Gastrocnemius medialis (tissue), 4 donors: ENCODE data around the gene HIGD1C. TPM values are rescaled to one million over a fixed set of nuclear protein-coding genes. Genes with fewer than 3 reads are reported as not detected.

Experiments
- ATAC-seq, 2 donors: fragments of 150-250 bp; one replicate each; pipeline ENCODE4 v1.9.1; 2016
- DNase-seq, 2 donors: peaks; one replicate each; pipeline ENCODE4 v3.0.0-alpha.2; 2019
- H3K27ac ChIP-seq, 4 donors: fragments of 200-600 bp; sonication (generic); 1 replicate in 1 of 4; 2 replicates in 3 of 4; pipeline ENCODE4 v1.5.1; 2016 to 2018; ENCODE audit warnings: mild to moderate bottlenecking in 2 of 4, moderate library complexity in 1 of 4
- H3K27me3 ChIP-seq, 3 donors: fragments of 200-600 bp; sonication (generic) in 2 of 3; 1 replicate in 1 of 3; 2 replicates in 2 of 3; pipeline versions ENCODE4 v1.5.1 to v1.6.0; 2016 to 2019; ENCODE audit warnings: mild to moderate bottlenecking in 1 of 3, moderate library complexity in 1 of 3
- H3K36me3 ChIP-seq, 2 donors: fragments of 200-600 bp; sonication (generic) in 1 of 2; one replicate each; pipeline ENCODE4 v1.5.1; 2017 to 2018
- H3K4me1 ChIP-seq, 2 donors: fragments of 200-600 bp; sonication (generic) in 1 of 2; one replicate each; pipeline ENCODE4 v1.5.1; 2016 to 2017; ENCODE audit warnings: mild to moderate bottlenecking in 2 of 2
- H3K4me3 ChIP-seq, 4 donors: fragments of 200-600 bp; sonication (generic) in 3 of 4; 1 replicate in 1 of 4; 2 replicates in 3 of 4; pipeline ENCODE4 v1.5.1; 2016 to 2019; ENCODE audit warnings: mild to moderate bottlenecking in 2 of 4
- H3K9me3 ChIP-seq, 3 donors: fragments of 200-600 bp; sonication (generic) in 2 of 3; 1 replicate in 1 of 3; 2 replicates in 2 of 3; pipeline ENCODE4 v1.5.1; 2016 to 2019
- POLR2A ChIP-seq, 2 donors: fragments of 450-650 bp; IDR thresholded peaks; one replicate each; pipeline ENCODE4 v1.6.1; 2017; ENCODE audit warnings: antibody characterized with exemption in 2 of 2, mild to moderate bottlenecking in 2 of 2, moderate library complexity in 2 of 2
- in situ Hi-C, 4 donors: fragments of 200-750 bp; cut with MboI; loops; one replicate each; pipeline versions ENCODE4 v1.15.0 to v1.8.0; 2017; ENCODE audit warnings: low sequenced_read_pairs in 4 of 4
- intact Hi-C: fragments of 100-400 bp; cut with DNase I; formaldehyde crosslinking; loops from one replicate; pipeline ENCODE4 v1.15.1; 2023; ENCODE audit warnings: low total_unique reads
- total RNA-seq, 4 donors: library from RNA; depleted of rRNA; stranded (reverse); fragments of >200 nt; gene quantifications; one replicate each; pipeline versions ENCODE4 v1.1.0 to v1.2.3, GENCODE V29; 2016
- TF ChIP-seq, protein P1 (sequence below), 5 experiments: fragments of 450-650 bp in 3 of 5; fragments of 200-600 bp in 2 of 5; sonication (generic) in 2 of 5; IDR thresholded peaks in 4 of 5; conservative IDR thresholded peaks in 1 of 5; 1 replicate in 4 of 5; 2 replicates in 1 of 5; pipeline ENCODE4 v1.5.1; 2016 to 2019; ENCODE audit warnings: antibody characterized with exemption in 5 of 5, mild to moderate bottlenecking in 3 of 5, moderate library complexity in 3 of 5

The HIGD1C gene
- total RNA-seq, 4 donors from 2014 or later: not detected

DNA sequence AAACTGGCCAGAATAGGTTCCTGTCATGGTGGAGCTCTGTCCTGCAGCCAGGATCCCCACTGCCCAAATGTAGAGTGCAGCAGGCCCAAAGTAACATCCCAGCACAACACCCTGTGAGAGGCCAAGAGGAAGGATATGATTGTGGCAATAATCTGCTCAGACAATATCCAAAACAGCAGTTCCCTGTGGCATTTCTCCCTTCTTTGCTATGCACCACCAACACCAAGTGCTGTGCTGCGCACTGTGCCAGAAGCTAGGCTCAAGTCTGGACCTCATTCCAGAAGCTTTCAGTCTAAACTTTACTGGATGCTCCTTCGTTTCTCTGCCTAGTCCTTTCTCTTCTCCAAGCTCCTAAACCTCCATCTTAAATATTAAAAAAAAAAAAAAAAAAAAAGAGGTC is 40.5 kb downstream of the HIGD1C start:
- H3K27me3 ChIP-seq: no peaks in the 10 kb centered on the region
- peaks cover 5 to 94% of the 10 kb centered on the region in 2 donors for H3K36me3 ChIP-seq
- H3K9me3 ChIP-seq: no peaks in the 10 kb centered on the region
- H3K27ac ChIP-seq: no peak overlapping the region
- no peak overlapping the region for H3K4me3 ChIP-seq
- ATAC-seq (no peak), DNase-seq (no peak)
- no peaks in the 10 kb centered on the region for H3K4me1 ChIP-seq
- in situ Hi-C loops (no loop called here), intact Hi-C loops (no loop called here)
- TF ChIP-seq POLR2A (IDR thresholded peaks at IDR 0.05): no peak
- TF ChIP-seq, protein P1, sequence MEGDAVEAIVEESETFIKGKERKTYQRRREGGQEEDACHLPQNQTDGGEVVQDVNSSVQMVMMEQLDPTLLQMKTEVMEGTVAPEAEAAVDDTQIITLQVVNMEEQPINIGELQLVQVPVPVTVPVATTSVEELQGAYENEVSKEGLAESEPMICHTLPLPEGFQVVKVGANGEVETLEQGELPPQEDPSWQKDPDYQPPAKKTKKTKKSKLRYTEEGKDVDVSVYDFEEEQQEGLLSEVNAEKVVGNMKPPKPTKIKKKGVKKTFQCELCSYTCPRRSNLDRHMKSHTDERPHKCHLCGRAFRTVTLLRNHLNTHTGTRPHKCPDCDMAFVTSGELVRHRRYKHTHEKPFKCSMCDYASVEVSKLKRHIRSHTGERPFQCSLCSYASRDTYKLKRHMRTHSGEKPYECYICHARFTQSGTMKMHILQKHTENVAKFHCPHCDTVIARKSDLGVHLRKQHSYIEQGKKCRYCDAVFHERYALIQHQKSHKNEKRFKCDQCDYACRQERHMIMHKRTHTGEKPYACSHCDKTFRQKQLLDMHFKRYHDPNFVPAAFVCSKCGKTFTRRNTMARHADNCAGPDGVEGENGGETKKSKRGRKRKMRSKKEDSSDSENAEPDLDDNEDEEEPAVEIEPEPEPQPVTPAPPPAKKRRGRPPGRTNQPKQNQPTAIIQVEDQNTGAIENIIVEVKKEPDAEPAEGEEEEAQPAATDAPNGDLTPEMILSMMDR (IDR thresholded peaks at IDR 0.05 in 4 of 5, conservative IDR thresholded peaks at IDR 0.05 in 1 of 5): no peak

GRCh38 chr12:50999093-50999492 is 46.7 kb downstream of the HIGD1C start:
- ATAC-seq (no peak), DNase-seq (no peak)
- H3K27ac ChIP-seq: no peak overlapping the region
- H3K4me3 ChIP-seq: no peak overlapping the region
- H3K9me3 ChIP-seq: no peaks in the 10 kb centered on the region
- H3K4me1 ChIP-seq: peaks cover 0 to 2% of the 10 kb centered on the region in 2 donors
- H3K27me3 ChIP-seq: no peaks in the 10 kb centered on the region
- in situ Hi-C loops: no loop called here
- H3K36me3 ChIP-seq: peaks cover 0 to 75% of the 10 kb centered on the region in 2 donors
- intact Hi-C loops: no loop called here
- TF ChIP-seq, protein P1 (IDR thresholded peaks at IDR 0.05 in 4 of 5, conservative IDR thresholded peaks at IDR 0.05 in 1 of 5): no peak
- TF ChIP-seq POLR2A (IDR thresholded peaks at IDR 0.05): no peak

DNA sequence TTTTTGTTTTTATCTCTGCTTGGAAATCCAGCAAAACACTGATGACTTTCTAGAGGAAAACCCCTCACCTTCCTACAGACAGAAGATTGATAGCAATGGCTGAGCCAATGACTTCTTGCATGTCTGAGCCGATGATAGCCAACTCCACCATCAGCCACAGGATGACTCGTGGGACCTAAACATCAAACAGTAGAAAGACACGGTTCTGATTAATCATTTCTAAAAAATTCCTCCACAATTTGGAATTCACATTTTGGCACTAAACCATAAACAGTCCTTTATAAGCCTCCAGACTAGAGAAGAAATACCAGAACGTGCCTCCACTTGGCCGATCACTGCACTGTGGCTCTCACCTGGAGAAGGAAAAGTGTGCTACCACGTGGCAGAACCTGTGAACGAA is 47.9 kb downstream of the HIGD1C start:
- in situ Hi-C loops: no loop called here
- TF ChIP-seq POLR2A (IDR thresholded peaks at IDR 0.05): no peak
- TF ChIP-seq, protein P1 (IDR thresholded peaks at IDR 0.05 in 4 of 5, conservative IDR thresholded peaks at IDR 0.05 in 1 of 5): no peak
- no peak overlapping the region for H3K4me3 ChIP-seq
- H3K27me3 ChIP-seq: no peaks in the 10 kb centered on the region
- no peaks in the 10 kb centered on the region for H3K9me3 ChIP-seq
- H3K4me1 ChIP-seq: peaks cover 0 to 2% of the 10 kb centered on the region in 2 donors
- ATAC-seq (no peak), DNase-seq (no peak)
- no peak overlapping the region for H3K27ac ChIP-seq
- peaks cover 0 to 72% of the 10 kb centered on the region in 2 donors for H3K36me3 ChIP-seq
- intact Hi-C loops: no loop called here

- H3K36me3 ChIP-seq: peaks cover 0 to 64% of the 10 kb centered on the region in 2 donors
- in situ Hi-C loops: no loop called here
- DNase-seq: no peak
Observed at GRCh38 chr12:51001799-51002198, 49.5 kb downstream of the HIGD1C start.

More at GRCh38 chr12:51001799-51002198, 49.5 kb downstream of the HIGD1C start:
- no peak for ATAC-seq
- Histone ChIP-seq H3K4me3 (no peak overlapping the region), H3K27me3 (no peaks in the 10 kb centered on the region), H3K4me1 (peaks cover 0 to 2% of the 10 kb centered on the region in 2 donors), H3K27ac (peak overlapping the region in 1 of 4 donors; percentile 49), H3K9me3 (no peaks in the 10 kb centered on the region)
- intact Hi-C loops: no loop called here
- no peak for TF ChIP-seq POLR2A (IDR thresholded peaks at IDR 0.05)
- TF ChIP-seq, protein P1 (IDR thresholded peaks at IDR 0.05 in 4 of 5, conservative IDR thresholded peaks at IDR 0.05 in 1 of 5): no peak
